Fibroblast of the aortic adventitia (primary cell): ENCODE measurements around the gene ZCCHC10. TPM values are rescaled to one million over a fixed set of nuclear protein-coding genes. Genes with fewer than 3 reads are reported as not detected.
A peak's percentile ranks its signal among the peaks of the same experiment; 100 is the strongest.

ENCODE experiments used
- DNase-seq: peaks from one replicate; pipeline ENCODE4 v3.0.0-alpha.2; 2010; ENCODE audit warnings: low read depth
- H3K4me3 ChIP-seq: 2 replicates; pipeline ENCODE4 v1.5.1; 2011; ENCODE audit warnings: low read depth, mild to moderate bottlenecking, control low read depth, low read length, moderate library complexity
- total RNA-seq: library from RNA; depleted of rRNA; stranded (reverse); fragments of >200 nt; gene quantifications from 2 replicates; pipeline ENCODE4 v1.2.3, GENCODE V29; 2012; ENCODE audit warnings: low replicate concordance
- TF ChIP-seq, protein P1 (sequence below): IDR thresholded peaks from 2 replicates; pipeline ENCODE4 v1.5.1; 2011; ENCODE audit warnings: mild to moderate bottlenecking, low read length, control low read depth, inconsistent platforms; ENCODE audit not compliant: insufficient read depth

ZCCHC10 gene
- total RNA-seq, 1 donor = 14.4 TPM

DNA sequence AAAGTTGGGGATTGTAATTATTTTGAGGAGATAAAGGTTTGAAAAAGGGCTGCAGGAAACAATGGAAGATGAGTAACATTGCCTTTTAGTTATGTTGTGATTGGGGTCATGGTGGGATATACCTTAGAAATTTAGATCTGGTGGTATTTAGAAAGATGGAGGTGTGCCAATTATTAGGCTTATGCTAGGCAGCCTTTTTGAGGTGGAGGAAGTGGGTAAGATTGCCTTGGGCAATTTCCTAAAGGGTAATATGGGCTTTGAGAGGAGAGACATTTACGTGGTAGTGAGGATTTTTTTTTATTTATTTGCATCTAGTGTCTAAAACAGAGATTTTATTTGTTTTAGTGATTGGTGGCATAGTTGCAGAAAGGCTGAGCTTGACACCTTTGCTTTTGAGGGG lies 35.9 kb upstream of the ZCCHC10 start:
- DNase-seq = no peak
- H3K4me3 ChIP-seq = no peak overlapping the region
- TF ChIP-seq, protein P1, sequence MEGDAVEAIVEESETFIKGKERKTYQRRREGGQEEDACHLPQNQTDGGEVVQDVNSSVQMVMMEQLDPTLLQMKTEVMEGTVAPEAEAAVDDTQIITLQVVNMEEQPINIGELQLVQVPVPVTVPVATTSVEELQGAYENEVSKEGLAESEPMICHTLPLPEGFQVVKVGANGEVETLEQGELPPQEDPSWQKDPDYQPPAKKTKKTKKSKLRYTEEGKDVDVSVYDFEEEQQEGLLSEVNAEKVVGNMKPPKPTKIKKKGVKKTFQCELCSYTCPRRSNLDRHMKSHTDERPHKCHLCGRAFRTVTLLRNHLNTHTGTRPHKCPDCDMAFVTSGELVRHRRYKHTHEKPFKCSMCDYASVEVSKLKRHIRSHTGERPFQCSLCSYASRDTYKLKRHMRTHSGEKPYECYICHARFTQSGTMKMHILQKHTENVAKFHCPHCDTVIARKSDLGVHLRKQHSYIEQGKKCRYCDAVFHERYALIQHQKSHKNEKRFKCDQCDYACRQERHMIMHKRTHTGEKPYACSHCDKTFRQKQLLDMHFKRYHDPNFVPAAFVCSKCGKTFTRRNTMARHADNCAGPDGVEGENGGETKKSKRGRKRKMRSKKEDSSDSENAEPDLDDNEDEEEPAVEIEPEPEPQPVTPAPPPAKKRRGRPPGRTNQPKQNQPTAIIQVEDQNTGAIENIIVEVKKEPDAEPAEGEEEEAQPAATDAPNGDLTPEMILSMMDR = no peak

DNA sequence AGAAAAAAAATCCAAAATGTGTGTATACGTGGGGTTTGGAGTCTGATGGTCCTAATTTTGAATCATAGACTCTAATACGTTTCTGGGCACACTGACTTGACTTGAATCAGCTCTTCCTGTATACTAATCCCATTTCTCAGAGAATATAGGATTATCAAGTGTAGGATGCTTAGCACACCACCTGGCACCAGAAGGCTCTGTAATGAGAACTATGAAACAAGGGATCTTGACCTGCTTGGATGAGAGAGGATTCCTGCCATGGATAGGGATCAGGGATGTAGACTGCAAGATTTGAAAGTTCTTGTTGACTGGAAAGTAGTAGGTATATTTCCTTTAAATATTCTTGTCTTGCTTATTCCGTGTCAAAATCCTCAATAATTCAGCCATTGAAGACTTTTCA lies 33.3 kb upstream of the ZCCHC10 start:
- no peak overlapping the region for H3K4me3 ChIP-seq
- TF ChIP-seq, protein P1 = no peak
- DNase-seq = no peak

DNA sequence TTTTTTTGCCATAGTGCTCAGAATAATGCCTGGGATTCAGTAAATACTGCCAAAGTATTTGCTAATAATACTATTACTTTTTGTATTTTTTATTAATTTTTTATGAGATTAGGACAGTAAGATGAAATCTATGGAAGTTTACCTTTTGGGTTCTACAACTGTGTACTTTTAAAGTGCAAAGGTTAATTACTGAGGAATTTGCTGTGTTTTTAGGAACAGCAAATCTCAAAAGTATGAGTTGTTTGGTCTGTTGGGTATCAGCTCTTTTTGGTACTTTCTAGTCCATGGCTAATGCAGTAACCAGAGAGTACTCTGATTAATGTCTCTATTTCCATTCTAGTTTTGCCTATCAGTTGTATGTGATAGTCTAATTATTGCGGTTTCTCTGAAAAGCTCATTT lies 30.5 kb upstream of the ZCCHC10 start:
- TF ChIP-seq, protein P1 = no peak
- no peak overlapping the region for H3K4me3 ChIP-seq
- DNase-seq = no peak

DNA sequence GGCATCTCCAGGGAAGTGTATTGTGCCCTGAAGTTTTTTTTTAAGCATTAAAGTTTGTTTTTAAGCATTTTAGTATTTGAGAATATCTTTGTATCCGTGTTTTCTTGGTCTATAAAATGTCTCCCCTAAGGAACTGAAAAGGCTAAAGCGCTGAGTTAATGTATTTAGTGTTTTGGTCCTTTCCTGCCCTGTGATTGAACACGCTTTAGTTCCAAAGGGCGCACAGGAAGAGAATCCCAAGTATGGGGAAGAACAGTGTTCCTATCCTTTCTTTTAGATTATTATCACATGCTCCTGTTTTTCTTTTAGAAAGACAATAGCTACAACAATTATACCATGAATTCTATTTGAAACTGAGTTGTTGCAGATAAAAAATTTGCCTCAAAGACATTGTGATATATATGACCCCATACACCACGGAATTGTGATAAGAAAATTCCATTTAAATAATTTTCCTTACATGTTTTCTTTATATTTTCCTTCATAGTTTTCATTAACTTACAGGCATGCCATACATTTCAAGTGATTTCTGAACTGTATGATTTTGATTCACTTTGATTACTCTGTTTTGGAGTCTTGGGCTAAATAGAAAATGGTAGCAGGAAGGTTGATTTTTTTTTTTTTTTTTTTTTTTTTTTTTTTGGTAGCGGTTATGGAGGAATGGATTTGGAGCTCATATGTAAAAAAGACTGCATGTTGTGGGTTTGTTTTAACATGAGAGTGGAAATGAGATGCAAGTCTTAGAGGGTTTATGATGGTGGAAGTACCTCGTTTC lies 28.5 kb upstream of the ZCCHC10 start:
- TF ChIP-seq, protein P1 = no peak
- no peak overlapping the region for H3K4me3 ChIP-seq
- DNase-seq = no peak

DNA sequence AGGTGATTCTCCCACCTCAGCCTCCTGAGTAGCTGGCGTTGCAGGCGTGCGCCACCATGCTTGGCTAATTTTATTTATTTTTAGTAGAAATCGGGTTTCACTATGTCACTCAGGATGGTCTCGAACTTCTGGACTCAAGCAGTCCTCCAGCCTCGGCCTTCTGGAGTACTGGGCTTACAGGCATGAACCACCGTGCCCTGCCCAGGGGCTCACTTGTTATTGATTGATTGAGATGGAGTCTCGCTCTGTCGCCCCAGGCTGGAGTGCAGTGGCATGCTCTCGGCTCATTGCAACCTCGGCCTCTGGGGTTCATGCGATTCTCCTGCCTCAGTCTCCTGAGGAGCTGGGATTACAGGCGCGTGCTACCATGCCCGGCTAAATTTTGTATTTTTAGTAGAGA lies 27.1 kb upstream of the ZCCHC10 start:
- TF ChIP-seq, protein P1 = no peak
- no peak for DNase-seq
- H3K4me3 ChIP-seq = peak overlapping the region; percentile 93

DNA sequence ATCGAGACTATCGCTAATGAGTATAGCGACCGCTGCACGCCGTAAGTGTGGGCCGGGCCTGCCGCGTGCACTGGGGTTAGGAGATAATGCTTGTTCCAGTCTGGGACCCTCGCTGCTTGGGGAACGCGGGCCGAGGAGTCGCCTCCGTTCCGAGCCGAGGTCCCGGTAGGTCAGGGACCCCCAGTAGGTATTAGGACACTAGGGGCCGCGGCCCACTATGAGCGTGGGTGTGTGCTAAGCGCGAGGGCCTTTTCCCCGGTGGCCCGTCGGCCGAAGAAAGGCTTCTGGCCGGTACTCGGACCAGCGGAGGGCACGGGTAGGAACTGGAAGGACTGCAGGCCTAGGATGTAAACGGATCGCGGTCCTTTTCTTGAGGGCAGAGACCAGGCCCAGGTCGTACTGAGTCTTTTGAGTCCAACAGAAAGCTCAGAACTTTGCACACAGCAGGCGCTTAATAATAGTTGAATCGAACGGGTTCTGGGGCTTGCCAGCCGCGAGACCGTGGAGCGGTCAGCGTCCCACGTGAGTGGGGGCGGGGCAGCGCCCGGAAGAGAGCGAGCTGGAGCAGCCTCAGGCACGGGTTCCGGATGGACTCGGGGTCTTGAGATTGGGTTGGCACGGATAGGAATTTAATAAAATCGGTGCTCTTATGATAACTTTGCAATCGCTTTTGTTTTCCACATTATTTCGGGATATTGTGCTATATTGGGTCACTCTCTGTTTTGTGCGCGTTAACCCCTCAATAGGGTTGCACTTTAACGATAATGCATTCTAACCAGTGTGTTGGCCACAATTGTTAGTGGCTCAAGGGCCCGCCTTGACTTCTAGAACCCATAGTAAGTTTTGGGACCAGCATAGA lies 26.2 kb upstream of the ZCCHC10 start:
- TF ChIP-seq, protein P1 = no peak
- DNase-seq = peak; percentile 53
- H3K4me3 ChIP-seq = peak overlapping the region; percentile 93
